Measurements from ENCODE around the gene CTSF. TPM values are rescaled to one million over a fixed set of nuclear protein-coding genes. Genes with fewer than 3 reads are reported as not detected.

Gene CTSF
- total and polyA plus RNA-seq, 2 experiments from 2014 or later: 0.60 to 1.1 TPM

- no peaks in the 10 kb centered on the region for H3K9me3 ChIP-seq (ENCODE audit: low read depth)
- no peaks in the 10 kb centered on the region for H4K20me1 ChIP-seq (ENCODE audit: insufficient read depth, poor library complexity, severe bottlenecking)
- no peak for DNase-seq (ENCODE audit: low spot score)
- H3K4me1 ChIP-seq (ENCODE audit: insufficient read depth): no peaks in the 10 kb centered on the region
- H3K79me2 ChIP-seq: no peaks in the 10 kb centered on the region
- H3K27me3 ChIP-seq: no peaks in the 10 kb centered on the region
- H3K27ac ChIP-seq: no peak overlapping the region
- WGBS (ENCODE audit: low lambda C conversion rate, missing lambda C conversion rate): 95% methylated on average over 6 of the region's 6 CpGs
- no peak overlapping the region for H3K4me2 ChIP-seq
- H2AFZ ChIP-seq: no peak overlapping the region
- H3K9me2 ChIP-seq (replicated peaks; ENCODE audit: insufficient read depth): no peaks in the 10 kb centered on the region
- no peaks in the 10 kb centered on the region for H3K36me3 ChIP-seq (replicated peaks; ENCODE audit: insufficient read depth, low read depth)
- no peak overlapping the region for H3K4me3 ChIP-seq
- TF ChIP-seq CTCF (IDR thresholded peaks at IDR 0.05; ENCODE audit: poor library complexity): no peak
- no peak for TF ChIP-seq EZH2 (IDR thresholded peaks at IDR 0.05; ENCODE audit: borderline replicate concordance)
- TF ChIP-seq EZH2phosphoT487 (IDR thresholded peaks at IDR 0.05; ENCODE audit: low read depth, severe bottlenecking, unreplicated experiment): no peak
These were observed 35.6 kb downstream of the CTSF start for GRCh38 chr11:66532784-66533183.

- WGBS (ENCODE audit: low lambda C conversion rate, missing lambda C conversion rate): 94% methylated on average over 11 of the region's 11 CpGs
These were observed 36.6 kb downstream of the CTSF start for GRCh38 chr11:66531841-66532240.

GRCh38 chr11:66530927-66531709 lies 37.3 kb downstream of the CTSF start:
- Histone ChIP-seq H3K36me3 (replicated peaks; ENCODE audit: insufficient read depth, low read depth) (no peaks in the 10 kb centered on the region), H3K27ac (no peak overlapping the region), H3K4me1 (ENCODE audit: insufficient read depth) (no peaks in the 10 kb centered on the region), H3K4me3 (no peak overlapping the region), H4K20me1 (ENCODE audit: insufficient read depth, poor library complexity, severe bottlenecking) (no peaks in the 10 kb centered on the region), H3K9me3 (ENCODE audit: low read depth) (no peaks in the 10 kb centered on the region), H2AFZ (no peak overlapping the region), H3K4me2 (no peak overlapping the region), H3K79me2 (no peaks in the 10 kb centered on the region), H3K9me2 (replicated peaks; ENCODE audit: insufficient read depth) (no peaks in the 10 kb centered on the region), H3K27me3 (no peaks in the 10 kb centered on the region)
- 95% methylated on average over 10 of the region's 10 CpGs for WGBS (ENCODE audit: low lambda C conversion rate, missing lambda C conversion rate)
- TF ChIP-seq CTCF (IDR thresholded peaks at IDR 0.05; ENCODE audit: poor library complexity): no peak
- DNase-seq (ENCODE audit: low spot score): no peak

More at GRCh38 chr11:66531841-66532240, 36.6 kb downstream of the CTSF start:
- H2AFZ ChIP-seq: no peak overlapping the region
- no peaks in the 10 kb centered on the region for H3K9me2 ChIP-seq (replicated peaks; ENCODE audit: insufficient read depth)
- H4K20me1 ChIP-seq (ENCODE audit: insufficient read depth, poor library complexity, severe bottlenecking): no peaks in the 10 kb centered on the region
- no peak for DNase-seq (ENCODE audit: low spot score)
- TF ChIP-seq EZH2phosphoT487 (IDR thresholded peaks at IDR 0.05; ENCODE audit: low read depth, severe bottlenecking, unreplicated experiment) (no peak), CTCF (IDR thresholded peaks at IDR 0.05; ENCODE audit: poor library complexity) (no peak), EZH2 (IDR thresholded peaks at IDR 0.05; ENCODE audit: borderline replicate concordance) (no peak)
- no peak overlapping the region for H3K27ac ChIP-seq
- H3K4me3 ChIP-seq: no peak overlapping the region
- no peaks in the 10 kb centered on the region for H3K36me3 ChIP-seq (replicated peaks; ENCODE audit: insufficient read depth, low read depth)
- no peaks in the 10 kb centered on the region for H3K9me3 ChIP-seq (ENCODE audit: low read depth)
- H3K4me1 ChIP-seq (ENCODE audit: insufficient read depth): no peaks in the 10 kb centered on the region
- H3K79me2 ChIP-seq: no peaks in the 10 kb centered on the region
- H3K27me3 ChIP-seq: no peaks in the 10 kb centered on the region
- no peak overlapping the region for H3K4me2 ChIP-seq
